Adrenal gland (tissue), 19 donors: ENCODE results near the gene RNU4-1. TPM values are rescaled to one million over a fixed set of nuclear protein-coding genes. Genes with fewer than 3 reads are reported as not detected.
"Not testable (repeated sequence)": the region's sequence is repeated elsewhere in the genome, so short reads cannot be mapped to it uniquely, and the experiment has no call there.

Source experiments
- DNase-seq, 7 donors: peaks; one replicate each; pipeline ENCODE4 v3.0.0-alpha.2; 2019 to 2020
- H3K27ac ChIP-seq, 5 donors: fragments of 200-600 bp; sonication (generic) in 4 of 5; 1 replicate in 3 of 5; 2 replicates in 2 of 5; pipeline versions ENCODE4 v1.5.1 to v1.8.0; 2016 to 2020; ENCODE audit warnings: mild to moderate bottlenecking in 1 of 5
- H3K27me3 ChIP-seq: fragments of 200-600 bp; 2 replicates; pipeline ENCODE4 v1.8.0; 2021
- H3K36me3 ChIP-seq, 2 donors: fragments of 200-600 bp; replicated peaks in 1 of 2; 1 replicate in 1 of 2; 2 replicates in 1 of 2; pipeline versions ENCODE4 v1.5.1 to v1.8.0; 2018 to 2022
- H3K4me1 ChIP-seq, 2 donors: fragments of 200-600 bp; replicated peaks in 1 of 2; 1 replicate in 1 of 2; 2 replicates in 1 of 2; pipeline versions ENCODE4 v1.5.1 to v1.8.0; 2018 to 2021
- H3K4me3 ChIP-seq, 4 donors: fragments of 200-600 bp; sonication (generic) in 3 of 4; one replicate each; pipeline ENCODE4 v1.5.1; 2016 to 2018
- H3K9me3 ChIP-seq, 3 donors: fragments of 200-600 bp; sonication (generic) in 1 of 3; replicated peaks in 1 of 3; 1 replicate in 2 of 3; 2 replicates in 1 of 3; pipeline versions ENCODE4 v1.5.1 to v1.8.0; 2016 to 2021
- CTCF ChIP-seq, 6 experiments: fragments of 450-650 bp in 4 of 6; fragments of 200-600 bp in 2 of 6; sonication (generic) in 1 of 6; IDR thresholded peaks; 1 replicate in 5 of 6; 2 replicates in 1 of 6; pipeline versions ENCODE4 v1.5.1 to v1.8.0; 2016 to 2021; ENCODE audit warnings: antibody characterized with exemption in 6 of 6, mild to moderate bottlenecking in 2 of 6, moderate library complexity in 1 of 6
- POLR2A ChIP-seq, 2 donors: fragments of 450-650 bp; IDR thresholded peaks; one replicate each; pipeline ENCODE4 v1.6.1; 2017; ENCODE audit warnings: antibody characterized with exemption in 2 of 2, mild to moderate bottlenecking in 2 of 2, moderate library complexity in 1 of 2
- WGBS, 4 donors: extraction: QIAGEN DNeasy Blood & Tissue Kit in 2 of 4; methylation state at CpG; one replicate each; pipeline versions ENCODE4 v1.1.5 to v1.1.7; 2013 to 2017; 5-methylcytosine and 5-hydroxymethylcytosine counted together
- intact Hi-C, 2 donors: fragments of 100-400 bp; cut with DNase I; formaldehyde crosslinking; loops; one replicate each; pipeline versions ENCODE4 v1.14.1 to v1.15.0; 2022 to 2023
- long read RNA-seq, 10 donors: library from polyadenylated mRNA in 3 of 10; unstranded in 2 of 10; stranded (forward) in 1 of 10; transcript quantifications; one replicate each; pipeline ENCODE4 v2.0.0 and lab custom pipeline, GENCODE V29; 2021 to 2026
- polyA plus RNA-seq, 3 donors: library from polyadenylated mRNA; stranded (reverse); fragments of 200-250 nt in 2 of 3; fragments of 350-450 nt in 1 of 3; fragmentation: Illumina TruSeq in 1 of 3; extraction: RNeasy Lipid Tissue Mini Kit (QIAGEN cat#74804) in 1 of 3; gene quantifications; one replicate each; pipeline ENCODE4 v1.2.3, GENCODE V29; 2013 to 2014
- total RNA-seq, 9 donors: library from RNA; depleted of rRNA in 4 of 9; stranded (reverse); fragments of >200 nt in 4 of 9; fragments of 120-200 nt in 1 of 9; fragmentation: NEBNext Ultra II Directional in 1 of 9; extraction: Animal tissue kit (Norgen Biotek cat#: 25700) in 1 of 9; gene quantifications; one replicate each; pipeline versions ENCODE4 v1.1.0 to v1.2.4, GENCODE V29; 2013 to 2023
- donor health status: healthy with polysubstance abuse.
- donor health status: Bipolar disorder and iron deficiency.
- donor health status: DM: yes; HTN: yes; CAD: no.
- donor health status: DM: no; HTN: no; CAD: no.
- donor health status: DM: no; HTN: no; CAD: no.
- donor health status: DM: yes; HTN: yes; CAD: no.

Gene RNU4-1
- total RNA-seq (1,000 to 10,000 TPM in 5 of 9 donors, under 1 TPM in 3, not detected in 1; under 0.01 to 4,330 (median 1,627) TPM), polyA plus RNA-seq (not detected)
- long read RNA-seq, donor 1, partial matches to known transcripts = 5 of 5 reads
- long read RNA-seq, donor 1, other reads (novel, unspliced or antisense) = 0 of 5 reads
- long read RNA-seq, donor 2, partial matches to known transcripts = 13 of 13 reads
- long read RNA-seq, donor 2, other reads (novel, unspliced or antisense) = 0 of 13 reads
- long read RNA-seq, donor 3 = 0 reads
- long read RNA-seq, donor 4 = 0 reads
- long read RNA-seq, donor 5 = 0 reads
- long read RNA-seq, donor 6 = 0 reads
- long read RNA-seq, donor 7, partial matches to known transcripts = 7 of 7 reads
- long read RNA-seq, donor 7, other reads (novel, unspliced or antisense) = 0 of 7 reads
- long read RNA-seq, donor 8, partial matches to known transcripts = 21 of 21 reads
- long read RNA-seq, donor 8, other reads (novel, unspliced or antisense) = 0 of 21 reads
- long read RNA-seq, donor 9 = 0 reads
- long read RNA-seq, donor 10 = 0 reads

GRCh38 chr12:120292661-120293531 is at the start of gene RNU4-1:
RNU4-1 (minus strand) TSS chr12:120293237.
- H3K27me3 ChIP-seq = no peaks in the 10 kb centered on the region
- H3K9me3 ChIP-seq = no peaks in the 10 kb centered on the region
- peak within 1 kb of the TSS; percentile 93 to 99 (median 98) for H3K27ac ChIP-seq
- H3K4me3 ChIP-seq = peak within 1 kb of the TSS in 3 of 4 donors; percentile 18 to 57 (median 26)
- H3K4me1 ChIP-seq = peaks cover 12 to 18% of the 10 kb centered on the region in 2 donors
- intact Hi-C loops = no loop called here
- peak; percentile 66 to 95 (median 85) for DNase-seq
- peak; percentile 89 to 91 for TF ChIP-seq POLR2A (IDR thresholded peaks at IDR 0.05)
- no peak for TF ChIP-seq CTCF (IDR thresholded peaks at IDR 0.05)
- 0 to 2% (median 1%) methylated on average over 29 of the region's 29 CpGs for WGBS, 4 donors
- H3K36me3 ChIP-seq = no peaks in the 10 kb centered on the region

- no peaks in the 10 kb centered on the region for H3K4me1 ChIP-seq
- no peak overlapping the region for H3K4me3 ChIP-seq
- no peak for TF ChIP-seq POLR2A (IDR thresholded peaks at IDR 0.05)
- WGBS, 4 donors = 56 to 77% (median 68%) methylated on average over 18 to 30 of the region's 30 CpGs
- H3K36me3 ChIP-seq = no peaks in the 10 kb centered on the region
- no peak for DNase-seq
- no peak overlapping the region for H3K27ac ChIP-seq
- H3K27me3 ChIP-seq = no peaks in the 10 kb centered on the region
- H3K9me3 ChIP-seq = no peaks in the 10 kb centered on the region
- intact Hi-C loops = no loop called here
Measured at GRCh38 chr12:120342175-120343038, 49.4 kb upstream of the RNU4-1 start.

GRCh38 chr12:120339256-120339655 is 46.2 kb upstream of the RNU4-1 start:
- no peak for DNase-seq
- TF ChIP-seq CTCF (IDR thresholded peaks at IDR 0.05) = no peak
- no peak for TF ChIP-seq POLR2A (IDR thresholded peaks at IDR 0.05)
- Histone ChIP-seq H3K4me3 (no peak overlapping the region), H3K9me3 (no peaks in the 10 kb centered on the region), H3K27me3 (no peaks in the 10 kb centered on the region), H3K4me1 (no peaks in the 10 kb centered on the region), H3K27ac (no peak overlapping the region), H3K36me3 (no peaks in the 10 kb centered on the region)
- intact Hi-C loops = no loop called here
- 85 to 97% (median 92%) methylated on average over 4 of the region's 4 CpGs for WGBS, 4 donors

GRCh38 chr12:120337730-120338129 is 44.7 kb upstream of the RNU4-1 start:
- Histone ChIP-seq H3K9me3 (no peaks in the 10 kb centered on the region), H3K27ac (no peak overlapping the region), H3K36me3 (no peaks in the 10 kb centered on the region), H3K4me1 (no peaks in the 10 kb centered on the region), H3K27me3 (no peaks in the 10 kb centered on the region), H3K4me3 (no peak overlapping the region)
- no peak for DNase-seq
- intact Hi-C loops = no loop called here
- 72 to 84% (median 81%) methylated on average over 2 of the region's 2 CpGs for WGBS, 4 donors
- TF ChIP-seq POLR2A (IDR thresholded peaks at IDR 0.05) (no peak), CTCF (IDR thresholded peaks at IDR 0.05) (no peak)

- 81 to 90% (median 85%) methylated on average over 2 of the region's 2 CpGs for WGBS, 4 donors
- H3K9me3 ChIP-seq, H3K27me3 ChIP-seq, intact Hi-C loops, H3K4me3 ChIP-seq, DNase-seq, H3K27ac ChIP-seq, H3K36me3 ChIP-seq, H3K4me1 ChIP-seq: not testable (repeated sequence)
Measured at GRCh38 chr12:120336392-120336791, 43.4 kb upstream of the RNU4-1 start.
